Esophagus squamous epithelium (tissue), 5 donors: ENCODE measurements around the gene FGF18. TPM values are rescaled to one million over a fixed set of nuclear protein-coding genes. Genes with fewer than 3 reads are reported as not detected.
"Not testable (repeated sequence)": the region's sequence is repeated elsewhere in the genome, so short reads cannot be mapped to it uniquely, and the experiment has no call there.

Experiments used
- DNase-seq: peaks from one replicate; lab custom pipeline; 2025; lab: John Stamatoyannopoulos, UW
- H3K27ac ChIP-seq, 4 donors: fragments of 200-600 bp; sonication (generic); one replicate each; pipeline ENCODE4 v1.5.1; 2016 to 2019; ENCODE audit warnings: mild to moderate bottlenecking in 1 of 4
- H3K27me3 ChIP-seq, 4 donors: fragments of 200-600 bp; sonication (generic); 1 replicate in 3 of 4; 2 replicates in 1 of 4; pipeline versions ENCODE4 v1.5.1 to v1.6.0; 2017 to 2021; ENCODE audit warnings: antibody characterized with exemption in 1 of 4
- H3K36me3 ChIP-seq, 3 donors: fragments of 200-600 bp; sonication (generic); one replicate each; pipeline ENCODE4 v1.5.1; 2016 to 2019
- H3K4me1 ChIP-seq, 3 donors: fragments of 200-600 bp; sonication (generic); one replicate each; pipeline ENCODE4 v1.5.1; 2017 to 2019
- H3K4me3 ChIP-seq, 4 donors: fragments of 200-600 bp; sonication (generic); 1 replicate in 3 of 4; 2 replicates in 1 of 4; pipeline ENCODE4 v1.5.1; 2016 to 2019; ENCODE audit warnings: mild to moderate bottlenecking in 2 of 4, moderate library complexity in 1 of 4
- H3K9me3 ChIP-seq, 3 donors: fragments of 200-600 bp; sonication (generic); one replicate each; pipeline ENCODE4 v1.5.1; 2016 to 2019
- POLR2A ChIP-seq, 4 donors: fragments of 450-650 bp; IDR thresholded peaks; one replicate each; pipeline ENCODE4 v1.6.1; 2017; ENCODE audit warnings: antibody characterized with exemption in 4 of 4, mild to moderate bottlenecking in 4 of 4, moderate library complexity in 3 of 4
- WGBS, 2 donors: methylation state at CpG; one replicate each; pipeline ENCODE4 v1.1.5; 2018; 5-methylcytosine and 5-hydroxymethylcytosine counted together
- intact Hi-C: fragments of 100-400 bp; cut with DNase I; formaldehyde crosslinking; loops from one replicate; pipeline ENCODE4 v1.15.0; 2022
- total RNA-seq, 4 donors: library from RNA; depleted of rRNA; stranded (reverse); fragments of >200 nt; gene quantifications; one replicate each; pipeline ENCODE4 v1.1.0, GENCODE V29; 2016
- TF ChIP-seq, protein P1 (sequence below), 6 experiments: fragments of 450-650 bp in 4 of 6; fragments of 200-600 bp in 2 of 6; sonication (generic) in 2 of 6; IDR thresholded peaks; one replicate each; pipeline ENCODE4 v1.5.1; 2016 to 2019; ENCODE audit warnings: antibody characterized with exemption in 6 of 6, mild to moderate bottlenecking in 4 of 6, moderate library complexity in 4 of 6
- donor health status: DM: yes; HTN: yes; CAD: no.

The FGF18 gene
- total RNA-seq, 4 donors from 2014 or later = 0.15 to 0.29 (median 0.19) TPM; not detected in 1

DNA sequence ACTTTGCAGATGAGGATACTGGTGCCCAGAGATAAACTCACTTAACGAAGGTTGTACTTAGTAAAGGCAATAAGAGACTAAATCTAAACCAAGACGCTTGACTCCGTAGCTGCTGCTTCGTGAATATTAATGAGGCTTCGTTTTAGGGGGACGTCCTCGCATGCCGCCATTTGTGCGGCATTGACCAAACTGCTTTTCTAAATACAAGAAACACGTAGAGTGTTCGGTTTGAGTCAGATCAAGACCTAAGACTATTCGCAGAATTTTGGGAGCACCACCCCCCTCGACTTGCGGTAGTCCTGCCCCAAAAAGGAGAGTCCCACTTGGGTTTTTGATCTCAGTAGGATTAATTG lies 30.7 kb upstream of the FGF18 start:
- Histone ChIP-seq H3K27ac (peak overlapping the region; percentile 93 to 98 (median 95)), H3K27me3 (no peaks in the 10 kb centered on the region), H3K4me1 (peaks cover 8 to 55% (median 24%) of the 10 kb centered on the region in 3 donors), H3K4me3 (peak overlapping the region; percentile 84 to 99 (median 92)), H3K36me3 (peaks cover 0 to 37% (median 11%) of the 10 kb centered on the region in 3 donors), H3K9me3 (no peaks in the 10 kb centered on the region)
- intact Hi-C loops = no loop called here
- DNase-seq = no peak
- TF ChIP-seq, protein P1, sequence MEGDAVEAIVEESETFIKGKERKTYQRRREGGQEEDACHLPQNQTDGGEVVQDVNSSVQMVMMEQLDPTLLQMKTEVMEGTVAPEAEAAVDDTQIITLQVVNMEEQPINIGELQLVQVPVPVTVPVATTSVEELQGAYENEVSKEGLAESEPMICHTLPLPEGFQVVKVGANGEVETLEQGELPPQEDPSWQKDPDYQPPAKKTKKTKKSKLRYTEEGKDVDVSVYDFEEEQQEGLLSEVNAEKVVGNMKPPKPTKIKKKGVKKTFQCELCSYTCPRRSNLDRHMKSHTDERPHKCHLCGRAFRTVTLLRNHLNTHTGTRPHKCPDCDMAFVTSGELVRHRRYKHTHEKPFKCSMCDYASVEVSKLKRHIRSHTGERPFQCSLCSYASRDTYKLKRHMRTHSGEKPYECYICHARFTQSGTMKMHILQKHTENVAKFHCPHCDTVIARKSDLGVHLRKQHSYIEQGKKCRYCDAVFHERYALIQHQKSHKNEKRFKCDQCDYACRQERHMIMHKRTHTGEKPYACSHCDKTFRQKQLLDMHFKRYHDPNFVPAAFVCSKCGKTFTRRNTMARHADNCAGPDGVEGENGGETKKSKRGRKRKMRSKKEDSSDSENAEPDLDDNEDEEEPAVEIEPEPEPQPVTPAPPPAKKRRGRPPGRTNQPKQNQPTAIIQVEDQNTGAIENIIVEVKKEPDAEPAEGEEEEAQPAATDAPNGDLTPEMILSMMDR (IDR thresholded peaks at IDR 0.05) = no peak
- no peak for TF ChIP-seq POLR2A (IDR thresholded peaks at IDR 0.05)
- WGBS, 2 donors = 1% methylated on average over 14 of the region's 14 CpGs

GRCh38 chr5:171390883-171391677 lies 28.4 kb upstream of the FGF18 start:
- TF ChIP-seq POLR2A (IDR thresholded peaks at IDR 0.05) = no peak
- TF ChIP-seq, protein P1 (IDR thresholded peaks at IDR 0.05) = no peak
- Histone ChIP-seq H3K4me1 (peaks cover 8 to 66% (median 24%) of the 10 kb centered on the region in 3 donors), H3K9me3 (no peaks in the 10 kb centered on the region), H3K27me3 (no peaks in the 10 kb centered on the region), H3K4me3 (peak overlapping the region in 2 of 4 donors; percentile 84 to 89), H3K27ac (no peak overlapping the region), H3K36me3 (peaks cover 0 to 59% (median 19%) of the 10 kb centered on the region in 3 donors)
- no peak for DNase-seq
- 29 to 37% methylated on average over 7 to 8 of the region's 8 CpGs for WGBS, 2 donors
- intact Hi-C loops = no loop called here

DNA sequence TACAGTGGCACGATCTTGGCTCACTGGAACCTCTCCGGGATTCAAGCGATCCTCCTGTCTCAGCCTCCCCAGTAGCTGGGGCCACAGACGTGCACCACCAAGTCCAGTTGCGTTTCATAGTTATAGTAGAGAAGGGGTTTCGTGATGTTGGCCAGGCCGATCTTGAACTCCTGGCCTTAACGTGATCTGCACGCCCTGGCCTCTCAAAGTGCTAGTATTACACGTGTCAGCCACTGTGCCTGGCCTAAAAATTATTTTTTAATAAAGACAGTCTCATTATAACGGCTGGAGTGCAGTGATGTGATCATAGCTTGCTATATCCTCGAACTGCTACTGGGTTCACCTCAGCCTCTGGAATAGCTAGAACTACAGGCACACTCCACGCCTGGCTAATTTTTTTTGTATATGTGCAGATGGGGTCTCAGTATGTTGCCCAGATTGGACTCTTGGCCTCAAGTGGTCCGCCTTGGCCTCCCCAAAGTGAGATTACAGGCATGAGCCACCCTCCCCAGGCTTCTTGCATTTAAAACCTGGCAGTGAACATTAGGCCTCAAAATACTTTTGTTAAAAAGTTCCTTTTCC lies 27.4 kb upstream of the FGF18 start:
- DNase-seq = no peak
- H3K27me3 ChIP-seq = no peaks in the 10 kb centered on the region
- 64 to 67% methylated on average over 4 to 14 of the region's 14 CpGs for WGBS, 2 donors
- TF ChIP-seq, protein P1 (IDR thresholded peaks at IDR 0.05) = no peak
- TF ChIP-seq POLR2A (IDR thresholded peaks at IDR 0.05) = no peak
- H3K27ac ChIP-seq = no peak overlapping the region
- intact Hi-C loops = no loop called here
- H3K4me3 ChIP-seq = no peak overlapping the region
- peaks cover 8 to 68% (median 21%) of the 10 kb centered on the region in 3 donors for H3K4me1 ChIP-seq
- H3K36me3 ChIP-seq = peaks cover 2 to 70% (median 27%) of the 10 kb centered on the region in 3 donors
- no peaks in the 10 kb centered on the region for H3K9me3 ChIP-seq

GRCh38 chr5:171392585-171393159 lies 26.8 kb upstream of the FGF18 start:
- H3K27me3 ChIP-seq = no peaks in the 10 kb centered on the region
- peaks cover 4 to 75% (median 30%) of the 10 kb centered on the region in 3 donors for H3K36me3 ChIP-seq
- intact Hi-C loops = no loop called here
- 72 to 80% methylated on average over 4 of the region's 4 CpGs for whole genome bisulfite sequencing, 2 donors
- H3K4me1 ChIP-seq = peaks cover 8 to 74% (median 21%) of the 10 kb centered on the region in 3 donors
- no peak for DNase-seq
- TF ChIP-seq POLR2A (IDR thresholded peaks at IDR 0.05) = no peak
- TF ChIP-seq, protein P1 (IDR thresholded peaks at IDR 0.05) = no peak
- no peak overlapping the region for H3K27ac ChIP-seq
- H3K4me3 ChIP-seq = no peak overlapping the region
- H3K9me3 ChIP-seq = no peaks in the 10 kb centered on the region

GRCh38 chr5:171395042-171395441 lies 24.4 kb upstream of the FGF18 start:
- intact Hi-C loops = no loop called here
- no peak overlapping the region for H3K4me3 ChIP-seq
- WGBS, 2 donors = 84 to 90% methylated on average over 7 of the region's 7 CpGs
- DNase-seq = no peak
- TF ChIP-seq, protein P1 (IDR thresholded peaks at IDR 0.05) = no peak
- no peak for TF ChIP-seq POLR2A (IDR thresholded peaks at IDR 0.05)
- H3K9me3 ChIP-seq = no peaks in the 10 kb centered on the region
- H3K27ac ChIP-seq = no peak overlapping the region
- peaks cover 12 to 75% (median 24%) of the 10 kb centered on the region in 3 donors for H3K4me1 ChIP-seq
- H3K27me3 ChIP-seq = no peaks in the 10 kb centered on the region
- peaks cover 4 to 99% (median 41%) of the 10 kb centered on the region in 3 donors for H3K36me3 ChIP-seq

DNA sequence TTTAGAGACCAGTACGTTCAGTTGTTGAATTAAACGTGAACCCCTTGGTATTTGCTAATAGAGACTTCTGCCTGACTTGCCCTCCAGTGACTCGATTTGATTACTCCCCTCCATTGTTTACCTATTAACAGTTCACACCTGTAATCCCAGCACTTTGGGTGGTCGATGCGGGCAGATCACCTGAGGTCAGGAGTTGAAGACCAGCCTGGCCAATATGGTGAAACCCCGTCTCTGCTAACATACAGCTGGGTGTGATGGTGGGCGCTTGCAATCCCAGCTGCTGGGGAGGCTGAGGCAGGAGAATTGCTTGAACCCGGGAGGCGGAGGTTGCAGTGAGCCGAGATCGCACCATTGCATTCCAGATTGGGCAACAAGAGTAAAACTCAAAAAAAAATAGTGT lies 22.9 kb upstream of the FGF18 start:
- 82 to 90% methylated on average over 7 to 11 of the region's 11 CpGs for WGBS, 2 donors
- H3K27ac ChIP-seq, H3K27me3 ChIP-seq, H3K9me3 ChIP-seq, DNase-seq, intact Hi-C loops, H3K4me3 ChIP-seq: not testable (repeated sequence)
- H3K4me1 ChIP-seq = peaks cover 3 to 60% (median 10%) of the 10 kb centered on the region in 3 donors
- peaks cover 11 to 100% (median 50%) of the 10 kb centered on the region in 3 donors for H3K36me3 ChIP-seq
